Neuronal stem cell (in vitro differentiated cells): Measurements from ENCODE around the gene MYH7.

Experiments
- DNase-seq: peaks from one replicate; pipeline ENCODE4 v3.0.0-alpha.2; 2013; ENCODE audit warnings: low spot score
- H2AFZ ChIP-seq: one replicate; pipeline ENCODE4 v1.6.1; 2013; ENCODE audit warnings: mild to moderate bottlenecking, low read length, inconsistent platforms
- H2AK5ac ChIP-seq: 2 replicates; pipeline ENCODE4 v1.6.1; 2013; ENCODE audit warnings: low read depth, mild to moderate bottlenecking, inconsistent platforms, low read length, moderate library complexity, mixed read lengths
- H2BK120ac ChIP-seq: 2 replicates; pipeline ENCODE4 v1.6.1; 2013; ENCODE audit warnings: low read depth, mild to moderate bottlenecking, inconsistent platforms, low read length, moderate library complexity, mixed read lengths
- H2BK12ac ChIP-seq: one replicate; pipeline ENCODE4 v1.6.1; 2013; ENCODE audit warnings: low read length, inconsistent platforms
- H2BK15ac ChIP-seq: 2 replicates; pipeline ENCODE4 v1.6.1; 2013; ENCODE audit warnings: mild to moderate bottlenecking, low read length, inconsistent platforms, mixed read lengths
- H2BK5ac ChIP-seq: one replicate; pipeline ENCODE4 v1.6.1; 2013; ENCODE audit warnings: inconsistent platforms, mild to moderate bottlenecking, low read length, moderate library complexity
- H3K14ac ChIP-seq: one replicate; pipeline ENCODE4 v1.6.1; 2013; ENCODE audit warnings: low read length, inconsistent platforms
- H3K18ac ChIP-seq: 2 replicates; pipeline ENCODE4 v1.6.1; 2013; ENCODE audit warnings: low read length, inconsistent platforms
- H3K23ac ChIP-seq: 2 replicates; pipeline ENCODE4 v1.6.1; 2013; ENCODE audit warnings: low read depth, mild to moderate bottlenecking, mixed read lengths, low read length, inconsistent platforms; ENCODE audit not compliant: poor library complexity
- H3K27ac ChIP-seq: replicated peaks from 3 replicates; pipeline ENCODE4 v1.5.1; 2013; ENCODE audit warnings: low read length, inconsistent platforms
- H3K27me3 ChIP-seq, 3 experiments: 2 replicates each; pipeline ENCODE4 v1.6.1; 2013; ENCODE audit warnings: low read length in 3 of 3, mild to moderate bottlenecking in 2 of 3, inconsistent platforms in 1 of 3, low read depth in 1 of 3, mixed read lengths in 1 of 3, moderate library complexity in 1 of 3; ENCODE audit not compliant: control insufficient read depth in 3 of 3, insufficient read depth in 3 of 3
- H3K36me3 ChIP-seq, 2 donors: replicated peaks in 1 of 2; 2 replicates each; pipeline ENCODE4 v1.6.1; 2013; ENCODE audit warnings: low read length in 2 of 2; ENCODE audit not compliant: control insufficient read depth in 2 of 2, insufficient read depth in 2 of 2
- H3K4ac ChIP-seq: 2 replicates; pipeline ENCODE4 v1.6.1; 2013; ENCODE audit warnings: inconsistent platforms, mild to moderate bottlenecking, low read length, moderate library complexity
- H3K4me1 ChIP-seq, 2 donors: 1 replicate in 1 of 2; 2 replicates in 1 of 2; pipeline ENCODE4 v1.6.1; 2013; ENCODE audit warnings: low read length in 2 of 2, low read depth in 1 of 2; ENCODE audit not compliant: control insufficient read depth in 2 of 2, insufficient read depth in 1 of 2
- H3K4me2 ChIP-seq: one replicate; pipeline ENCODE4 v1.6.1; 2013; ENCODE audit warnings: mild to moderate bottlenecking, low read length, inconsistent platforms; ENCODE audit not compliant: insufficient read depth, poor library complexity, severe bottlenecking
- H3K4me3 ChIP-seq, 2 donors: 2 replicates each; pipeline ENCODE4 v1.5.1; 2013; ENCODE audit warnings: low read length in 2 of 2, mild to moderate bottlenecking in 2 of 2, inconsistent platforms in 1 of 2, moderate library complexity in 1 of 2
- H3K79me1 ChIP-seq: one replicate; pipeline ENCODE4 v1.6.1; 2013; ENCODE audit warnings: low read depth, mild to moderate bottlenecking, inconsistent platforms, low read length, moderate library complexity
- H3K9ac ChIP-seq: one replicate; pipeline ENCODE4 v1.6.1; 2013; ENCODE audit warnings: mild to moderate bottlenecking, low read depth, low read length, inconsistent platforms; ENCODE audit not compliant: poor library complexity
- H3K9me3 ChIP-seq, 2 donors: replicated peaks in 1 of 2; 2 replicates each; pipeline versions ENCODE3 to v1.6.1; 2013; ENCODE audit warnings: low read length in 2 of 2, mild to moderate bottlenecking in 2 of 2, inconsistent platforms in 1 of 2, low read depth in 1 of 2, mixed read lengths in 1 of 2, moderate library complexity in 1 of 2; ENCODE audit not compliant: control insufficient read depth in 2 of 2, insufficient read depth in 1 of 2
- H4K8ac ChIP-seq: one replicate; pipeline ENCODE4 v1.6.1; 2013; ENCODE audit warnings: low read depth, mild to moderate bottlenecking, inconsistent platforms, low read length, moderate library complexity
- H4K91ac ChIP-seq: one replicate; pipeline ENCODE4 v1.6.1; 2013; ENCODE audit warnings: low read length, low read depth, mild to moderate bottlenecking, inconsistent platforms; ENCODE audit not compliant: poor library complexity
- WGBS, 2 donors: extraction: QIAGEN DNeasy Blood & Tissue Kit; methylation state at CpG; one replicate each; pipeline ENCODE4 v1.1.7; 2013; ENCODE audit warnings: missing lambda C conversion rate in 2 of 2, mixed read lengths in 1 of 2; ENCODE audit not compliant: insufficient read length in 2 of 2, insufficient replicate concordance in 1 of 2; ENCODE audit errors: extremely low coverage in 2 of 2; 5-methylcytosine and 5-hydroxymethylcytosine counted together

Gene MYH7

DNA sequence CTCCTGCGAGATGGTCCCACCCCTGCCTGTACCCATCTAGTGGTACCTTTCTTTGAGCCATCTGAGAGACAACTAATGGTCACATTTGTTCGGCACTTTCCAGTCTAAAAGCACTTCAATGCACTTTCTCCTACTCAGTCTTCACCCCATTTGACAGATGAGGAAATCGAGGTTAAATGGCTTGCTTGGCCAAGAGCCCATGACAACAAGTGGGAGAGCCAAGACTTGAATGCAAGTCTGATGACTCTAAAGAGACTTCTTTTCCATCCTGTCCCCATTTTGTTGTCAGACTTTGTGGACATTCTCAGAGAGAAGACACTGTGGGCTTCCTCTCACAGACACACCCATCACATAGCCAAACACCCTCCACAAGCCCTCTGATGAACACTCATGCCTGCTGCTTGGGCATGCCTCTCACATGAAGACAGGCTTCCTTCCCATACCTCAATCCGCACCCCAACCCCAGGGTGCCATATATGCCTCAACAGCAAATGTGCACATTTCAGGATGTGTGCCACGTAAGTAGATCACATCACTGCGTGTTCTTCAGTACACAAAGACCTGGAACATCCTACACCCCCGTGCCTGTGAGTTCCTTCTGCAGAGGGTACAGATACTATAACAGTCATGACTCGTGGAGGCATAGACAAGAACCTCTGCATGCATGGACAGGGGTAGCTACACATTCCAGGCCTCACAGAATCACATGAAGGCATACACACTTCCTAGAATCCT, 805 bp downstream of the MYH7 start:
- Histone ChIP-seq H2BK12ac (no peak overlapping the region), H3K27ac (no peak overlapping the region), H3K4me1 (peaks cover 55 to 58% of the 10 kb centered on the region in 2 donors)

DNA sequence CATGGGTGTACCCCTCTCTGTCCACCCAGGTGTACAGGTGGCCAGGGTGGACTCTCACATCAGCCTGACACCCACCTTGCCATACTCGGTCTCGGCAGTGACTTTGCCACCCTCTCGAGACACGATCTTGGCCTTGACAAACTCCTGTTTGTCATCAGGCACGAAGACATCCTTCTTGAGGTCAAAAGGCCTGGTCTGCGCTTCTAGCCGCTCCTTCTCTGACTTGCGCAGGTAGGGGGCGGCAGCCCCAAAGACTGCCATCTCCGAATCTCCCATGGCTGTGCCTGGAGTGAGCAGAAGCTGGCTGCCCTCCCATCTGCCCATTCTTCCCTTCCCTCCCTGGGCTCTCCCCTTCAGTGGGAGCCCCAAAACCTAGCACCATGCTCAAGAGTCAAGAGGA, 2.0 kb downstream of the MYH7 start:
- Histone ChIP-seq H3K9me3 (peaks cover 0 to 2% of the 10 kb centered on the region in 2 donors), H3K4ac (no peak overlapping the region), H3K4me1 (peaks cover 45 to 48% of the 10 kb centered on the region in 2 donors), H3K18ac (no peak overlapping the region), H3K27ac (no peak overlapping the region), H2BK15ac (no peak overlapping the region), H3K79me1 (peaks cover 4% of the 10 kb centered on the region), H3K4me2 (no peak overlapping the region), H2BK120ac (no peak overlapping the region), H3K36me3 (no peaks in the 10 kb centered on the region), H3K4me3 (no peak overlapping the region), H2BK12ac (peak overlapping the region; percentile 33), H3K27me3 (no peaks in the 10 kb centered on the region), H3K23ac (no peak overlapping the region), H2BK5ac (peak overlapping the region; percentile 35), H4K8ac (no peak overlapping the region), H2AFZ (no peak overlapping the region), H3K9ac (no peak overlapping the region), H3K14ac (no peak overlapping the region), H2AK5ac (peak overlapping the region; percentile 49), H4K91ac (no peak overlapping the region)
- no CpG with 5 or more reads among the region's 10 CpGs for WGBS, 2 donors
- no peak for DNase-seq

More for the DNA sequence above, 805 bp downstream of the MYH7 start:
- Histone ChIP-seq H3K9ac (no peak overlapping the region), H3K4me3 (no peak overlapping the region), H2BK5ac (no peak overlapping the region), H3K36me3 (no peaks in the 10 kb centered on the region), H3K18ac (no peak overlapping the region), H2AFZ (no peak overlapping the region), H3K14ac (no peak overlapping the region), H2BK15ac (no peak overlapping the region), H3K27me3 (no peaks in the 10 kb centered on the region), H3K23ac (no peak overlapping the region), H2BK120ac (no peak overlapping the region), H3K4me2 (no peak overlapping the region), H3K79me1 (peaks cover 4% of the 10 kb centered on the region), H2AK5ac (no peak overlapping the region), H3K4ac (no peak overlapping the region), H4K91ac (peak overlapping the region; percentile 66), H3K9me3 (peaks cover 0 to 2% of the 10 kb centered on the region in 2 donors), H4K8ac (no peak overlapping the region)
- no CpG with 5 or more reads among the region's 8 CpGs for WGBS, 2 donors
- DNase-seq: no peak

DNA sequence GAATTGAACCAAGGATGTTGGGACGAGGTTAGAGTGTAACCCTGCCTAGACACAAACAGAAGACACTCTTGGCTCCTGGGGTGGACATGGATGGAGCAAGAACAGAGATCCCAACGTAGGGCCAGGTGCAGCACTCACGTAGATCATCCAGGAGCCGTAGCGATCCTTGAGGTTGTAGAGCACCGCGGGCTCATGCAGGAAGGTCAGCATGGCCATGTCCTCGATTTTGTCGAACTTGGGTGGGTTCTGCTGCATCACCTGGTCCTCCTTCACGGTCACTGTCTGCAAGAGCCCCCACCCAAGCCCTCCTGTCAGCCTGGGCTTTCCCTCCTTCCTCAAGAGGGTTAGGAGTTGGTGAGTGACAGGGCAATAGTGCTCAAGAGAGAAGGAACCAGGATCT, 2.5 kb downstream of the MYH7 start:
- Histone ChIP-seq H3K4ac (no peak overlapping the region), H3K23ac (no peak overlapping the region), H2BK120ac (no peak overlapping the region), H3K18ac (no peak overlapping the region), H2BK12ac (peak overlapping the region; percentile 69), H2AK5ac (peak overlapping the region; percentile 49), H2BK15ac (no peak overlapping the region), H3K27ac (no peak overlapping the region), H4K91ac (no peak overlapping the region), H3K79me1 (peaks cover 4% of the 10 kb centered on the region), H4K8ac (no peak overlapping the region), H3K4me3 (no peak overlapping the region), H3K36me3 (no peaks in the 10 kb centered on the region), H3K9me3 (peaks cover 0 to 2% of the 10 kb centered on the region in 2 donors), H2BK5ac (peak overlapping the region; percentile 35), H3K27me3 (no peaks in the 10 kb centered on the region), H3K4me2 (no peak overlapping the region), H3K14ac (no peak overlapping the region), H2AFZ (no peak overlapping the region), H3K9ac (no peak overlapping the region), H3K4me1 (peaks cover 40 to 43% of the 10 kb centered on the region in 2 donors)
- WGBS, 2 donors: no CpG with 5 or more reads among the region's 10 CpGs
- no peak for DNase-seq

DNA sequence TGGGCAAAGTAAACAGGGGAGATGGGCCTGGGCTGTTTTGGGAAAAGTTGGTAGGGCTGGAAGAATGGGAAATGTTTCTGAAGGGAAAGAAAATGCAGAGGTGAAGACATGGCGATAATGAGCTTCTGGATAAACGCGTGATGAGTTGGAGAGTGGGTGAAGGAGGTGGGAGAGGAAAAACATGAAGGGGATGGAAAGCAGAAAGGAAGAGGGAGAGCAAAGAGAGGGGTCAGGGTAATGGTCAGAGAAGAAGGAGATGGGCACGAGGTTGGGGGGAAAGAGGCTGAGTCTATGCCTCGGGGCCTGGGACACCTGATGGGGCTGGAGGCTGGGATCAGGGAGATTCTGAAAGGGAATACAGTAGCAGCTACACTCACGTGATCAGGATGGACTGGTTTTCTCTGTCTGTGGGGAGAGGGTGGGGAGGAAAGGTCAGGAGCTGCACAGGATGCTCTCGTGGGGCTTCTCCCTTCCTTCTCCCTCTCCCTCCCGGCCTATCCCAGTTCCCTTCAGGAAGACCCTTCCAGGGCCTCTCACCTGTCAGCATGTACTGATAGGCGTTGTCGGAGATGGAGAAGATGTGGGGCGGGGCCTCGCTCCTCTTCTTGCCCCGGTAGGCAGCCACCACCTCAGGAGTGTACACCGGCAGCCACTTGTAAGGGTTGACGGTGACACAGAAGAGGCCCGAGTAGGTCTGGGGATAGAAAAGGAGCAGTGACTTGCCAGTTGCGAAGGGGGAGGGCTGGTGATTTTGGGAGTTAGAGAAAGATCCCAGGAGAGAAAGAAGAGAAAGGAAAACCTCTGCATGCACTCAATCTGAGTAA, 3.1 kb downstream of the MYH7 start:
- H3K4ac ChIP-seq: no peak overlapping the region
- H2BK12ac ChIP-seq: no peak overlapping the region
- no peak overlapping the region for H3K14ac ChIP-seq
- no peak overlapping the region for H2AFZ ChIP-seq
- H3K18ac ChIP-seq: peak overlapping the region; percentile 60
- peaks cover 0 to 2% of the 10 kb centered on the region in 2 donors for H3K9me3 ChIP-seq
- no peak overlapping the region for H2BK5ac ChIP-seq
- no peak overlapping the region for H3K4me2 ChIP-seq
- no peak overlapping the region for H2BK120ac ChIP-seq
- no peak overlapping the region for H3K4me3 ChIP-seq
- H4K8ac ChIP-seq: no peak overlapping the region
- no peak overlapping the region for H3K27ac ChIP-seq
- H4K91ac ChIP-seq: no peak overlapping the region
- H3K79me1 ChIP-seq: peaks cover 4% of the 10 kb centered on the region
- no peaks in the 10 kb centered on the region for H3K36me3 ChIP-seq
- H2BK15ac ChIP-seq: peak overlapping the region; percentile 49
- peaks cover 34 to 37% of the 10 kb centered on the region in 2 donors for H3K4me1 ChIP-seq
- no peak overlapping the region for H3K9ac ChIP-seq
- no peaks in the 10 kb centered on the region for H3K27me3 ChIP-seq
- H2AK5ac ChIP-seq: peak overlapping the region; percentile 88
- H3K23ac ChIP-seq: no peak overlapping the region
- WGBS, 2 donors: 100% methylated on average over 2 to 3 of the region's 17 CpGs
- DNase-seq: no peak
